ENCODE measurements around the gene UNC13B. TPM values are rescaled to one million over a fixed set of nuclear protein-coding genes. Genes with fewer than 3 reads are reported as not detected.

The UNC13B gene
- total and polyA plus RNA-seq, 2 of the 8 experiments (the other 6 are each of a cell fraction or from before 2014, with no cell fraction given) = 23.1 to 51.7 TPM

DNA sequence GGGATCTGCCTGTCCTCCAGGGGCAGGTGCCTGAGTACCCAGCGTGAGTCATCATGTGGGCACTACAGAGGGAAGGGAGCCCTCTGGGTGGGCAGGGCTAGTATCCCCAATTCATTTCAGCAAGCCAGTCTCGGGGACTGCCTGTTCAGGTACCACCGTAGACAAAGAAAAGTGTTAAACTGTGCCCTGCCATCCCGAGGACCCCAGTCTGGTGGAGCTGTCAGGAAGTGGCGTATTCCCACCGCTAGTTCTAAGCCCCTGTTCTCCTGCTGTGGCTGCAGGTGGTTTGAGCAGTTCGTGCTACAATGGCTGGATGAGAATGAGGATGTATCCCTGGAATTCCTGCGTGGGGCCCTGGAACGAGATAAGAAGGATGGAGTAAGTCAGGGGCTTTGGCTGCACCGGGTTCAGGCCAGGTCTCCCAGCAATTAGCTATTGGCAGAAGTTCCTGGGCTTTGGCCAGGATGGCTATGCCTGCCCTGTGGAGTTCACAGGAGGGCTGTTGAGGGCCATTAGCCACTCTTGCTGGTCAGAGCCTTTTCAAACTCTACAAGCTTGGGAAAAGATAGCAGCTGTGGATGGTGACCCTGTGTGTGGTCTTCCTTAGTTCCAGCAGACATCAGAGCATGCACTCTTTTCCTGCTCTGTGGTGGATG lies 234.9 kb downstream of the UNC13B start:
- no peak overlapping the region for H4K8ac ChIP-seq (ENCODE audit: extremely low read depth, insufficient read depth, low read length)
- peaks cover 0 to 21% (median 4%) of the 10 kb centered on the region in 4 experiments; a peak in 5 of 8 replicates for H3K36me3 ChIP-seq (ENCODE audit: control insufficient read depth in 2 of 4, insufficient read depth in 4 of 4, low read length in 3 of 4)
- no peaks in the 10 kb centered on the region for H3K79me2 ChIP-seq (ENCODE audit: control insufficient read depth in 1 of 2, insufficient read depth in 2 of 2, low read length in 2 of 2)
- DNase-seq (ENCODE audit: low read depth in 1 of 2, low spot score in 2 of 2) (peak in 1 of 2 experiments; percentile 24), FAIRE-seq (no peak)
- no peak overlapping the region for H2BK120ac ChIP-seq (replicated peaks; ENCODE audit: low read depth, low read length)
- H2AK5ac ChIP-seq (ENCODE audit: low read depth, low read length) = no peak overlapping the region
- no peak overlapping the region for H3K4me2 ChIP-seq (ENCODE audit: insufficient read depth in 1 of 2, low read depth in 2 of 2, low read length in 2 of 2)
- H4K91ac ChIP-seq (replicated peaks; ENCODE audit: insufficient read length, low read length) = no peak overlapping the region
- no peak overlapping the region for H2BK12ac ChIP-seq (ENCODE audit: low read depth, low read length)
- H4K20me1 ChIP-seq (replicated peaks in 1 of 2; ENCODE audit: control insufficient read depth in 1 of 2, insufficient read depth in 2 of 2, low read length in 2 of 2) = peaks cover 0 to 2% of the 10 kb centered on the region in 2 experiments
- H2BK5ac ChIP-seq (ENCODE audit: low read depth, low read length) = no peak overlapping the region
- no peaks in the 10 kb centered on the region for H3K27me3 ChIP-seq (replicated peaks in 1 of 4; ENCODE audit: control insufficient read depth in 3 of 4, extremely low read depth in 1 of 4, insufficient read depth in 3 of 4, low read length in 3 of 4)
- H4K5ac ChIP-seq (ENCODE audit: insufficient read length, low read depth, low read length) = no peak overlapping the region
- no peaks in the 10 kb centered on the region for H3K9me3 ChIP-seq (ENCODE audit: insufficient read depth in 2 of 2, low read depth in 1 of 2, low read length in 1 of 2)
- no peak overlapping the region for H3K23ac ChIP-seq (ENCODE audit: insufficient read length)
- no peak overlapping the region for H3K27ac ChIP-seq (ENCODE audit: low read depth, low read length)
- no peaks in the 10 kb centered on the region; the same call in 1 of the 2 replicates for H3K79me1 ChIP-seq (ENCODE audit: low read depth, low read length)
- H3K4me3 ChIP-seq (ENCODE audit: extremely low read depth in 1 of 4, insufficient read depth in 2 of 4, low read depth in 3 of 4, low read length in 4 of 4) = no peak overlapping the region
- H3K56ac ChIP-seq (replicated peaks; ENCODE audit: insufficient read length, low read depth, low read length) = no peak overlapping the region
- no peak overlapping the region for H3K18ac ChIP-seq (ENCODE audit: extremely low read depth, low read length)
- 95% methylated on average over 10 of the region's 10 CpGs; no CpG with 5 or more reads in 1 of the 2 experiments for WGBS, 2 experiments (ENCODE audit: extremely low coverage in 1 of 2, insufficient coverage in 1 of 2, insufficient read length in 1 of 2, insufficient replicate concordance in 2 of 2, low coverage in 1 of 2, low lambda C conversion rate in 2 of 2, missing lambda C conversion rate in 1 of 2)
- no peak overlapping the region for H2BK15ac ChIP-seq (ENCODE audit: low read length)
- H2BK20ac ChIP-seq (ENCODE audit: low read length) = no peak overlapping the region
- H3K9ac ChIP-seq (replicated peaks in 1 of 4; ENCODE audit: extremely low read depth in 1 of 4, low read depth in 3 of 4, low read length in 3 of 4) = no peak overlapping the region
- H2AFZ ChIP-seq (ENCODE audit: low read length) = no peak overlapping the region
- ChIA-PET CTCF (ENCODE audit: partially characterized antibody) (interaction anchor here (0.6 to 2.2 kb wide), 8 partner anchors 9 to 215 kb away, joined by 3 to 10 read pairs (median 5); no protein-coding TSS in a partner anchor), POLR2A (ENCODE audit: partially characterized antibody) (interaction anchor here (1.1 kb wide), 1 partner anchor 102 kb away, joined by 3 read pairs; no protein-coding TSS in a partner anchor)
- no peak overlapping the region for H3K4ac ChIP-seq (replicated peaks; ENCODE audit: insufficient read length, low read depth, low read length)
- H3K23me2 ChIP-seq (ENCODE audit: low read depth, low read length) = no peaks in the 10 kb centered on the region; the same call in 1 of the 2 replicates
- no peaks in the 10 kb centered on the region for H3K4me1 ChIP-seq (replicated peaks in 1 of 4; ENCODE audit: control insufficient read depth in 3 of 4, insufficient read depth in 4 of 4, low read length in 3 of 4)
- no peak overlapping the region for H3K14ac ChIP-seq (ENCODE audit: insufficient read length)
- TF ChIP-seq SP1 (IDR thresholded peaks at IDR 0.05; ENCODE audit: low read depth, low read length) (no peak), CHD1 (IDR thresholded peaks at IDR 0.05; ENCODE audit: low read depth, low read length) (no peak), EGR1 (IDR thresholded peaks at IDR 0.05; ENCODE audit: borderline replicate concordance, low read depth, low read length) (no peak), PHF8 (conservative IDR thresholded peaks at IDR 0.05; ENCODE audit: low read depth, low read length) (no peak), NRF1 (IDR thresholded peaks at IDR 0.05; ENCODE audit: low read depth, low read length) (no peak), YY1 (IDR thresholded peaks at IDR 0.05; ENCODE audit: low read depth, low read length) (no peak), TAF7 (optimal IDR thresholded peaks at IDR 0.05; ENCODE audit: borderline replicate concordance, low read depth, low read length) (no peak), ZNF274 (IDR thresholded peaks at IDR 0.05; ENCODE audit: borderline replicate concordance, extremely low read depth, low read length) (no peak), SP4 (IDR thresholded peaks at IDR 0.05; ENCODE audit: low read length) (no peak), CREB1 (IDR thresholded peaks at IDR 0.05) (no peak), CTBP2 (IDR thresholded peaks at IDR 0.05; ENCODE audit: borderline replicate concordance, insufficient read depth, insufficient read length, low read length) (no peak), EP300 (IDR thresholded peaks at IDR 0.05; ENCODE audit: borderline replicate concordance in 1 of 2, low read depth in 2 of 2, low read length in 2 of 2) (no peak)
- TF ChIP-seq, protein P1, sequence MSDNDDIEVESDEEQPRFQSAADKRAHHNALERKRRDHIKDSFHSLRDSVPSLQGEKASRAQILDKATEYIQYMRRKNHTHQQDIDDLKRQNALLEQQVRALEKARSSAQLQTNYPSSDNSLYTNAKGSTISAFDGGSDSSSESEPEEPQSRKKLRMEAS (IDR thresholded peaks at IDR 0.05) = no peak
